ENCODE measurements around the gene CD40LG.

Gene CD40LG

DNA sequence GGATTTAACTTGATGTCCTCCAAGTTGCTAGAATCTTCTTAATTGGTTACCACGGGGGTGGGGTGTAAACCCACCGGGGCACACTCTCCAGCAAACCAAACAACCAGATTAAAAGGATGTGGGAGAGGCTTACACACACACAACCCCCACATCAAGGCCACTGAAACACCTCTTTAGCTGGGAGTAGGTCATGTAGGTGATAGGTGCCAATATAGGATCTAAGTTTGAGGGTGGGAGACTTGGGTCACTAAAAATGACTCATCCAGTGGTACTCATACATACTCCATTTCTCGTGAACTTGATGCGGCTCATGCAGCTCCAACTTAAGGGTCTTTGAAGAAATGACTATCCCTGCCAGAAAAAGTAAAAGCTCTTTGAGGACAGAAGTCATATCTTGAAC, 20.5 kb upstream of the CD40LG start:
- no peak for DNase-seq (ENCODE audit: low read depth)
- TF ChIP-seq, protein P1, sequence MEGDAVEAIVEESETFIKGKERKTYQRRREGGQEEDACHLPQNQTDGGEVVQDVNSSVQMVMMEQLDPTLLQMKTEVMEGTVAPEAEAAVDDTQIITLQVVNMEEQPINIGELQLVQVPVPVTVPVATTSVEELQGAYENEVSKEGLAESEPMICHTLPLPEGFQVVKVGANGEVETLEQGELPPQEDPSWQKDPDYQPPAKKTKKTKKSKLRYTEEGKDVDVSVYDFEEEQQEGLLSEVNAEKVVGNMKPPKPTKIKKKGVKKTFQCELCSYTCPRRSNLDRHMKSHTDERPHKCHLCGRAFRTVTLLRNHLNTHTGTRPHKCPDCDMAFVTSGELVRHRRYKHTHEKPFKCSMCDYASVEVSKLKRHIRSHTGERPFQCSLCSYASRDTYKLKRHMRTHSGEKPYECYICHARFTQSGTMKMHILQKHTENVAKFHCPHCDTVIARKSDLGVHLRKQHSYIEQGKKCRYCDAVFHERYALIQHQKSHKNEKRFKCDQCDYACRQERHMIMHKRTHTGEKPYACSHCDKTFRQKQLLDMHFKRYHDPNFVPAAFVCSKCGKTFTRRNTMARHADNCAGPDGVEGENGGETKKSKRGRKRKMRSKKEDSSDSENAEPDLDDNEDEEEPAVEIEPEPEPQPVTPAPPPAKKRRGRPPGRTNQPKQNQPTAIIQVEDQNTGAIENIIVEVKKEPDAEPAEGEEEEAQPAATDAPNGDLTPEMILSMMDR (IDR thresholded peaks at IDR 0.05; ENCODE audit: control insufficient read depth, extremely low read depth, insufficient read depth) = no peak

DNA sequence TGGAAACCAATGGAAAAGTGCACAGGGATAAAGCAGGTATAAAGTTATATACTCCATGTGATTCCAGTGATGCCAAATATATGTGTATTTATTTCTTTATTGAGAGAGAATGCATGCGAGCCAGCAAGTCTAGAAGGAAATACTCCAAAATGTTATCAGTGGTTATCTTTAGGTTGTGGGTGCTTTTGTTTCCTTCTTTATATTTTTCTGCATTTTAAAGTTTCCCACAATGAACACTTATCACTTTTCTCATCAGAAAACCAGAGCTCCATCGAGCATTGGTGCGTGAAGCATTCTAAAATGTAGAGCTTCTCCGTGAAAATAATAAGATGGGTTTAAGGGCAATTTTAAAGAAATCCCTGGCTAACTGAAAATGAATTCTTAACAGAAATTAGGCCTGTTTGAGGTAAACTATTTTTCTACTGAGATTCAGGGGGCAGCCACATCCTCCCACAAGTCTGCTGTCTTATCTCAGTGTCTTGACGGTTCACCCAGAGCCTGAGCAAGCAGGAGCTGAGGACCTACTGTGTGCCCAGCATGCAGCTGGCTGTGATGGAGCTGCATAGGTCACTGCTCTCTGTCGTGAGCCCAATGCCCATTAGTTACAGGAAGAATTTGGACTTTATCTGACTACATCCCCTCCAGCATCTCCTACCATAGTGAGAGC, 18.7 kb upstream of the CD40LG start:
- DNase-seq (ENCODE audit: low read depth) = no peak
- TF ChIP-seq, protein P1 (IDR thresholded peaks at IDR 0.05; ENCODE audit: control insufficient read depth, extremely low read depth, insufficient read depth) = no peak
- H3K4me3 ChIP-seq (ENCODE audit: low read depth, low read length) = no peak overlapping the region

More for the DNA sequence above, 20.5 kb upstream of the CD40LG start:
- H3K4me3 ChIP-seq (ENCODE audit: low read depth, low read length) = no peak overlapping the region

DNA sequence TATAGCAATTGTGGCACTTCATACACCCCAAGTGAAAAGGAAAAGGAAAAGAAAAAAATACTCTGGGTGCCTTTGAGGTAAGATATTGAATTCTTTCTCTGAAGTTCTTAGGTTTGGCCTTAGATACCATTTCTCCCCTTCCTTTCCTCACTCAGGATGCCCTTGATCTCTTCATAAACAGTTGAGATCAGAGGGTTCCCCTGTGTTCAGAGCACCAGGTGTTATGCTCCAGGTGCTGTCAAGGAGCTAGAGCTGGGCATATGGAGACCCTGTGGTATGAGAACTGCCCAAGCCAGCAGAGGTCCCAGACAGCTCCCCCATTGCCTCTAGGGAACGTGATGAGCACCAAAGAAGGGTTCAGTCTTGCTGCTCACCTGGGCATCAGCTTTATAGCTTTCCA, 17.1 kb upstream of the CD40LG start:
- TF ChIP-seq, protein P1 (IDR thresholded peaks at IDR 0.05; ENCODE audit: control insufficient read depth, extremely low read depth, insufficient read depth) = no peak
- H3K4me3 ChIP-seq (ENCODE audit: low read depth, low read length) = no peak overlapping the region
- DNase-seq (ENCODE audit: low read depth) = no peak

DNA sequence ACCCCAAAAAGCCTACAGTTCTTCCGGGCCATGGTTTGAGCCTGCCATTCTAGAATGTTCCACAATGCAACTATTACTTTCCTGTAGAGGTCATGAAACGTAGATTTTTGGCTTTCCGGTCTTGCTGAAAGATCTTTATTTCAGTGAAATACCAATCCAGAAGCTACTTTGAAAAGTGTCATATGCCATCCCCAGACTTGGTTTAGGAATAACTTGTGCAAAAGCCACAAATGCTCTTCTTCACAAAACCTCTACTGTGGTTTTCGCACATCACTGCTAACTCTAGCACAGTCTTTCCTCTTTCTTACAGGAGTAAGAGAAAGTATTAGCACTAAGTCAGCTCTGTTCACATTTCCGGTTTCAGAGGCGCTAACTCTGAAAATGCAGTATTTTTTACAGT, 12.7 kb upstream of the CD40LG start:
- DNase-seq (ENCODE audit: low read depth) = no peak
- H3K4me3 ChIP-seq (ENCODE audit: low read depth, low read length) = no peak overlapping the region
- TF ChIP-seq, protein P1 (IDR thresholded peaks at IDR 0.05; ENCODE audit: control insufficient read depth, extremely low read depth, insufficient read depth) = no peak

DNA sequence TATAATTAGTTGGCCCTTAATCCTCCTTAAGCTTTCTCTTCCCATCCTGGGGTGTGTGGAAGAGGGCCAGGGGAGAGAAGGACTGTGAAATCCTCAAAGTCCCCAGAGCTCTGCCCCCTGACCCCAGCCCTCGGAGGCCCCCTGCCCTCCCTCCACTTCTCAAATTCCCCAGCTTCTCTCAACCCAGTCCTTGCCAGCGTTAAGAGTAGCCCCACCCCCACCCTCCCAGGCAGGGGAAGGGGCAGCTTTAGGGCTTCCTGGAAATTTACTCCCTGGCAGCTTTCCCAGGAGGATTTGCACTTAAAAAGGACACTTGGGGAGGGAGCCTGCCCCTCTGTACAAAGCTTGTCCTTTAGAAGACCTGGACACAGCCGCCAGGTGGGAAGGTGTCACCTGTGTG, 11.8 kb upstream of the CD40LG start:
- no peak overlapping the region for H3K4me3 ChIP-seq (ENCODE audit: low read depth, low read length)
- DNase-seq (ENCODE audit: low read depth) = no peak
- TF ChIP-seq, protein P1 (IDR thresholded peaks at IDR 0.05; ENCODE audit: control insufficient read depth, extremely low read depth, insufficient read depth) = no peak

DNA sequence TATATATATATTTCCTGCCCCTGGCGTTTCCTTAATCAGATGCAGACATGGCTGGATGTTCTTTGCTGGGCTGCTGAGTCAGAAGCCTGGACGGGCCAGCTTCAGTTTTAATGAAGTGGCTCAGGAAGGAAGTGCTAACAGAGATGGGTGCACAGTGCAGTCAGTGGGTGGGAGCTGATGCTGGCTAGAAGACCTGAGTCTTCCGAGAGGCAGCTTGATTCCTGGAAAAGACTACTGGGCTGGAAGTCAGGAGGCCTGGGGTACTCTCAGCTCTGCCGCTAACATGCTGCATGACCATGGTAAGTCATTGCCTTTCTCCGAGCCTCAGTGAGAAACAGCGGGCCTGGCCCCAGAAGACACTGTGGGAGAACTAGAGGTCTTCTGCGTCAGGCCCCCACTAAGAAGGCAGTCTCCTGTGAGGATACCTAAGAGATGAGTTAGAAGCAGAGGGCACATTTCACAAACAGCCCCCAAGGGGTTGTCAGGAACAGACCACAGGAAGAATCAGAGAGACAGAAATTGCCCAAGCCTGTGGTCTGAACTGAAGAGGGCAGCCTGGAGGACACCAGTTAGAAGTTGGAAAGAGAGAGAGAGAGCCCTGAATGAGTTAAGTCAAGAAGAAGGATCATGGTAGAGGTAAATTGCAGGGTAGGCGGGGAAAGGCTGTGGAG, 8.3 kb upstream of the CD40LG start:
- no peak overlapping the region for H3K4me3 ChIP-seq (ENCODE audit: low read depth, low read length)
- TF ChIP-seq, protein P1 (IDR thresholded peaks at IDR 0.05; ENCODE audit: control insufficient read depth, extremely low read depth, insufficient read depth) = no peak
- no peak for DNase-seq (ENCODE audit: low read depth)
